Ishikawa (cell line): ENCODE measurements around the gene MAMLD1.

ENCODE experiments used
- CEBPB ChIP-seq: IDR thresholded peaks from 2 replicates; pipeline ENCODE4 v1.6.1; 2012
- CREB1 ChIP-seq: IDR thresholded peaks from 2 replicates; pipeline ENCODE4 v1.6.1; 2012; ENCODE audit warnings: low read depth
- EGR1 ChIP-seq: IDR thresholded peaks from 2 replicates; pipeline ENCODE4 v1.6.1; 2012
- EP300 ChIP-seq: IDR thresholded peaks from 2 replicates; pipeline ENCODE4 v1.6.1; 2012; ENCODE audit warnings: borderline replicate concordance
- FOXM1 ChIP-seq: IDR thresholded peaks from 2 replicates; pipeline ENCODE4 v1.6.1; 2012; ENCODE audit warnings: low read depth, borderline replicate concordance
- NFIC ChIP-seq: IDR thresholded peaks from 2 replicates; pipeline ENCODE4 v1.6.1; 2012
- RAD21 ChIP-seq: IDR thresholded peaks from 2 replicates; pipeline ENCODE4 v1.6.1; 2012; ENCODE audit warnings: low read depth
- TAF1 ChIP-seq: IDR thresholded peaks from 2 replicates; pipeline ENCODE4 v1.6.1; 2012; ENCODE audit warnings: low read depth, mild to moderate bottlenecking
- TCF12 ChIP-seq: IDR thresholded peaks from 2 replicates; pipeline ENCODE4 v1.6.1; 2012; ENCODE audit warnings: low read depth
- TEAD4 ChIP-seq: IDR thresholded peaks from 2 replicates; pipeline ENCODE4 v1.6.1; 2012
- YY1 ChIP-seq: IDR thresholded peaks from 2 replicates; pipeline ENCODE4 v1.6.1; 2012; ENCODE audit warnings: low read depth
- ZBTB7A ChIP-seq: IDR thresholded peaks from 2 replicates; pipeline ENCODE4 v1.6.1; 2012; ENCODE audit warnings: low read depth
- TF ChIP-seq, protein P1 (sequence below): IDR thresholded peaks from 2 replicates; pipeline ENCODE4 v1.6.1; 2012
- TF ChIP-seq, protein P2 (sequence below): IDR thresholded peaks from 2 replicates; pipeline ENCODE4 v1.6.1; 2012
- TF ChIP-seq, protein P3 (sequence below): IDR thresholded peaks from 2 replicates; pipeline ENCODE4 v1.6.1; 2012; ENCODE audit warnings: low read depth, mild to moderate bottlenecking

The MAMLD1 gene

DNA sequence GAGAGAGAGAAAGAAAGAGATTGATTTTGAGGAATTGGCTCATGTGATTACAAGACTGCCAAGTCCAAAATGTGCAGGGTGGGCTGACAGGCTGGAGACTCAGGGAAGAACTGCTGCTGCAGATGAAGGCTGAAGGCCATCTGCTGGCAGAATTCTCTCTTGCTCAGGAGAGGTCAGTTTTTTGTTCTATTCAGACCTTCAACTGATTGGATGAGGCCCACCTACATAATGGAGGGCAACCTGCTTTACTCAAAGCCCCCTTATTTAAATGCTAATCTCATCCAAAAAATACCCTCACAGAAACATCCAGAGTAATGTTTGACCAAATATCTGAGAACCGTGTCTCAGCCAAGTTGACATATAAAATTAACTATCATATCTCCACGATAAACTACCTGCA is 38.2 kb upstream of the MAMLD1 start:
- TF ChIP-seq ZBTB7A (no peak), EGR1 (no peak), FOXM1 (no peak), EP300 (no peak), TAF1 (no peak), CEBPB (no peak)
- TF ChIP-seq, protein P1, sequence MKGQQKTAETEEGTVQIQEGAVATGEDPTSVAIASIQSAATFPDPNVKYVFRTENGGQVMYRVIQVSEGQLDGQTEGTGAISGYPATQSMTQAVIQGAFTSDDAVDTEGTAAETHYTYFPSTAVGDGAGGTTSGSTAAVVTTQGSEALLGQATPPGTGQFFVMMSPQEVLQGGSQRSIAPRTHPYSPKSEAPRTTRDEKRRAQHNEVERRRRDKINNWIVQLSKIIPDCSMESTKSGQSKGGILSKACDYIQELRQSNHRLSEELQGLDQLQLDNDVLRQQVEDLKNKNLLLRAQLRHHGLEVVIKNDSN = no peak
- TF ChIP-seq, protein P2, sequence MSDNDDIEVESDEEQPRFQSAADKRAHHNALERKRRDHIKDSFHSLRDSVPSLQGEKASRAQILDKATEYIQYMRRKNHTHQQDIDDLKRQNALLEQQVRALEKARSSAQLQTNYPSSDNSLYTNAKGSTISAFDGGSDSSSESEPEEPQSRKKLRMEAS = no peak
- TF ChIP-seq, protein P3, sequence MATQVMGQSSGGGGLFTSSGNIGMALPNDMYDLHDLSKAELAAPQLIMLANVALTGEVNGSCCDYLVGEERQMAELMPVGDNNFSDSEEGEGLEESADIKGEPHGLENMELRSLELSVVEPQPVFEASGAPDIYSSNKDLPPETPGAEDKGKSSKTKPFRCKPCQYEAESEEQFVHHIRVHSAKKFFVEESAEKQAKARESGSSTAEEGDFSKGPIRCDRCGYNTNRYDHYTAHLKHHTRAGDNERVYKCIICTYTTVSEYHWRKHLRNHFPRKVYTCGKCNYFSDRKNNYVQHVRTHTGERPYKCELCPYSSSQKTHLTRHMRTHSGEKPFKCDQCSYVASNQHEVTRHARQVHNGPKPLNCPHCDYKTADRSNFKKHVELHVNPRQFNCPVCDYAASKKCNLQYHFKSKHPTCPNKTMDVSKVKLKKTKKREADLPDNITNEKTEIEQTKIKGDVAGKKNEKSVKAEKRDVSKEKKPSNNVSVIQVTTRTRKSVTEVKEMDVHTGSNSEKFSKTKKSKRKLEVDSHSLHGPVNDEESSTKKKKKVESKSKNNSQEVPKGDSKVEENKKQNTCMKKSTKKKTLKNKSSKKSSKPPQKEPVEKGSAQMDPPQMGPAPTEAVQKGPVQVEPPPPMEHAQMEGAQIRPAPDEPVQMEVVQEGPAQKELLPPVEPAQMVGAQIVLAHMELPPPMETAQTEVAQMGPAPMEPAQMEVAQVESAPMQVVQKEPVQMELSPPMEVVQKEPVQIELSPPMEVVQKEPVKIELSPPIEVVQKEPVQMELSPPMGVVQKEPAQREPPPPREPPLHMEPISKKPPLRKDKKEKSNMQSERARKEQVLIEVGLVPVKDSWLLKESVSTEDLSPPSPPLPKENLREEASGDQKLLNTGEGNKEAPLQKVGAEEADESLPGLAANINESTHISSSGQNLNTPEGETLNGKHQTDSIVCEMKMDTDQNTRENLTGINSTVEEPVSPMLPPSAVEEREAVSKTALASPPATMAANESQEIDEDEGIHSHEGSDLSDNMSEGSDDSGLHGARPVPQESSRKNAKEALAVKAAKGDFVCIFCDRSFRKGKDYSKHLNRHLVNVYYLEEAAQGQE = no peak

DNA sequence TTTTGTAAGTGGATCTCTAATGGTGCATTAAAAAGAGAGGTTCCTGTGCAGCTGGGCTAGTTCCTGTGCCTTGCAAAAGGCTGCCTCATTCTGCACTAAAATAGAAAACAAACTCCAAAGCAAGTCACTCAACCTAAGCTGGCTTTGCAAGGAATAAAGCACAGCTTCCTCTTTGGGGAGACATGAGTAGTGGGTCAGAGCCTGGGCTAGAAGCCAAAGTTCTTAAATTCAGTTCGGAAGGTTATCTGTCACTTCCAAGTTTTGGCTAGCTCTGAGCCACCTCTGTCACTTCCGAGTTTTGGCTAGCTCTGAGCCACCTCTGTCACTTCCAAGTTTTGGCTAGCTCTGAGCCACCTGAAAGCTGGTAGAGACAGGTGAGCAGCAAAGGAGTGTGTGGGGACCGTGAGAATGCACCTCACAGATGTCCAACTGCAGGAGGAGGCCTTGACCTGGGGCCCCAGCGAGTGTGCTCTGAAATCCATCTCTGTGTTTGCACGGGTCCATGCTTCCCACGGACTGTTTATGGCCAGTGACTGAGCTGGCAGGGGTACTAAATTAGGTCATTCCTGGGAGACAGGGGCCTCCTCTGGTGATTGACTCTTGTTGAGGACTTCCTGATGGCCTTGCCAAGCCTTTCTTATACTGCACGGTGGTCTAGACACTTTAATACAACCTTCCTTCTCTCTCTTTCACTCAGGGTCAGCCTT is 36.4 kb upstream of the MAMLD1 start:
- no peak for TF ChIP-seq EGR1
- no peak for TF ChIP-seq FOXM1
- no peak for TF ChIP-seq RAD21
- no peak for TF ChIP-seq TCF12
- TF ChIP-seq YY1 = no peak
- TF ChIP-seq, protein P2 = no peak
- TF ChIP-seq, protein P3 = no peak
- no peak for TF ChIP-seq CREB1
- no peak for TF ChIP-seq NFIC
- TF ChIP-seq, protein P1 = no peak
- TF ChIP-seq EP300 = no peak
- no peak for TF ChIP-seq CEBPB
- no peak for TF ChIP-seq ZBTB7A
- TF ChIP-seq TAF1 = no peak
- no peak for TF ChIP-seq TEAD4

DNA sequence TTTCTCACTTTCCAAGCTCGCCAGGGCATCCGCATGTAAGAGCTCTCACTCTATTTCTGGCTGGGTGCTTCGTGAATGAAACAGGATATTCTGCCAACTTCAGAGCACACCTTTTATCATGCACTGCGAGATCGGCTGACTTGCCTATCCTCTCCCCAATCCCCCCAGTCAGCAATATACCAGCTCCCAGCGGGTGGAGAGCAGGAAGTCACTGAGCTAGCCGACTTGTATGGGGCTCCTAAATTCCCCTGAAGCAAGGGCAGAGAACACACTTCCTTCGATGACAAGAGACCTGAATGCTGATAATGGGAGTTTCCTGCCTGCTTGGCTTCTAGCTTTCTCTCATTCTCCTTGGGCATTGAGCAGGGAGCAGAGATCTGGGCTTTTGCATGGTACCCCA is 33.8 kb upstream of the MAMLD1 start:
- TF ChIP-seq, protein P2 = no peak
- TF ChIP-seq FOXM1 (no peak), TCF12 (no peak), EP300 (no peak), NFIC (no peak)
- TF ChIP-seq, protein P3 = no peak
- TF ChIP-seq, protein P1 = no peak

DNA sequence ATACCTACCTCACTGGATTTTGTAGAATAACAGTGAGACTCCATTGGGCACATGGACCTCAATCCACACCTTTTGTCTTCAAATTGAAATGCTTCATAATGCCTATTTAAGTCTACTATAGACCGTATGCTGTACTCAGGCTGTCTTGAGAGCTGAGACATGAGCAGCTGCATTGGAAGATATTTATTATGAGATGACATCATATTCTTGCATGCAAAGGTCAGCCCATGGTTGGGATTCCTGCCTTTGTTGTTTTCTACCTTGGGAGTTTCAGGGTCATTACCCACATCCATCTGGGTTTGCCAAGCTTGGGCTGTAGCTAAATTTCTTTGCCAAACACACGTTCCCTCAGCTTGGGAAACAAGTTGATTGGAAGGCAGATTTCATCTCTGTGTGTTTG is 33.2 kb upstream of the MAMLD1 start:
- TF ChIP-seq TAF1 = no peak
- TF ChIP-seq, protein P1 = no peak
- TF ChIP-seq NFIC = no peak
- no peak for TF ChIP-seq TCF12
- TF ChIP-seq ZBTB7A = no peak
- TF ChIP-seq EP300 = no peak
- no peak for TF ChIP-seq CEBPB
- TF ChIP-seq RAD21 = no peak
- TF ChIP-seq FOXM1 = no peak
- TF ChIP-seq, protein P3 = no peak
- TF ChIP-seq CREB1 = no peak
